ENCODE results near the gene HMGCL. TPM values are rescaled to one million over a fixed set of nuclear protein-coding genes. Genes with fewer than 3 reads are reported as not detected.

The HMGCL gene
- polyA plus RNA-seq = 24.1 to 35.0 TPM (median 29.6 TPM) in 3 replicates
- polyA plus RNA-seq (2011; ENCODE audit: low read depth) = 13.9 TPM
- polyA plus RNA-seq (2011; cell fraction: cytosol; rRNA removed) = 23.6 and 23.7 TPM in 2 replicates
- 26.0 and 26.5 TPM in 2 replicates for polyA plus RNA-seq (2011; cell fraction: nucleus; rRNA removed)
- 22.9 and 36.0 TPM in 2 replicates for polyA plus RNA-seq (2012; ENCODE audit: low replicate concordance)
- polyA minus RNA-seq = 7.3 to 18.4 TPM (median 16.4 TPM) in 3 replicates
- polyA minus RNA-seq (2011; cell fraction: cytosol; rRNA and poly(A)+ RNA removed) = 8.4 TPM
- 8.7 and 10.8 TPM in 2 replicates for polyA minus RNA-seq (2011; cell fraction: nucleus; rRNA and poly(A)+ RNA removed)

GRCh38 chr1:23825076-23825761, at the start of gene HMGCL:
TSS of gene HMGCL (minus strand) at chr1:23825429. CDS start at chr1:23825415, 14 bp downstream.
- H3K4me2 ChIP-seq (ENCODE audit: control insufficient read depth, extremely low read depth, insufficient read depth, low read depth, low read length) = peak within 1 kb of the TSS; percentile 100
- peaks cover 3% of the 10 kb centered on the region for H3K4me1 ChIP-seq (ENCODE audit: control insufficient read depth, extremely low read depth, insufficient read depth, low read length)
- no peaks in the 10 kb centered on the region for H3K27me3 ChIP-seq (ENCODE audit: control insufficient read depth, extremely low read depth, insufficient read depth, low read length)
- no peaks in the 10 kb centered on the region for H3K36me3 ChIP-seq (ENCODE audit: control insufficient read depth in 2 of 2, extremely low read depth in 1 of 2, insufficient read depth in 2 of 2, low read length in 2 of 2)
- H4K20me1 ChIP-seq (ENCODE audit: control insufficient read depth, extremely low read depth, insufficient read depth, low read length) = no peaks in the 10 kb centered on the region
- peak within 1 kb of the TSS; percentile 96 for H2AFZ ChIP-seq (ENCODE audit: control insufficient read depth, low read length)
- H3K9ac ChIP-seq (ENCODE audit: control insufficient read depth, extremely low read depth, insufficient read depth, low read length) = peak within 1 kb of the TSS; percentile 96
- no peaks in the 10 kb centered on the region for H3K9me3 ChIP-seq (ENCODE audit: control insufficient read depth, low read depth, low read length)
- no peaks in the 10 kb centered on the region for H3K9me1 ChIP-seq (ENCODE audit: control insufficient read depth, extremely low read depth, insufficient read depth, low read length)
- peak within 1 kb of the TSS; percentile 87 for H3K27ac ChIP-seq (ENCODE audit: control insufficient read depth, insufficient read depth, low read length)
- DNase-seq (ENCODE audit: low read depth, low spot score) = no peak
- TF ChIP-seq EZH2 (IDR thresholded peaks at IDR 0.05; ENCODE audit: low read length) (no peak), CTCF (optimal IDR thresholded peaks at IDR 0.05 in 1 of 3, IDR thresholded peaks at IDR 0.05 in 1 of 3, conservative IDR thresholded peaks at IDR 0.05 in 1 of 3; ENCODE audit: extremely low read depth in 1 of 3, insufficient read depth in 2 of 3, low read length in 3 of 3) (no peak)
- H3K4me3 ChIP-seq (ENCODE audit: control insufficient read depth in 2 of 3, extremely low read depth in 1 of 3, insufficient read depth in 2 of 3, low read depth in 1 of 3, low read length in 3 of 3) = peak within 1 kb of the TSS; percentile 77 to 98 (median 89)
- dilution Hi-C loops (cut with MboI; ENCODE audit: extremely low pct_ligation_motif_present, low sequenced_read_pairs) = no loop called here
- no peak for FAIRE-seq
- peaks cover 6% of the 10 kb centered on the region for H3K79me2 ChIP-seq (ENCODE audit: control insufficient read depth, insufficient read depth, low read length)

GRCh38 chr1:23872421-23872820, 47.2 kb upstream of the HMGCL start:
- no peak overlapping the region for H3K4me3 ChIP-seq (ENCODE audit: control insufficient read depth in 2 of 3, extremely low read depth in 1 of 3, insufficient read depth in 2 of 3, low read depth in 1 of 3, low read length in 3 of 3)
- H2AFZ ChIP-seq (ENCODE audit: control insufficient read depth, low read length) = no peak overlapping the region
- dilution Hi-C loops (cut with MboI; ENCODE audit: extremely low pct_ligation_motif_present, low sequenced_read_pairs) = no loop called here
- H3K27ac ChIP-seq (ENCODE audit: control insufficient read depth, insufficient read depth, low read length) = no peak overlapping the region
- peaks cover under 1% of the 10 kb centered on the region for H3K9me1 ChIP-seq (ENCODE audit: control insufficient read depth, extremely low read depth, insufficient read depth, low read length)
- TF ChIP-seq CTCF (optimal IDR thresholded peaks at IDR 0.05 in 1 of 3, IDR thresholded peaks at IDR 0.05 in 1 of 3, conservative IDR thresholded peaks at IDR 0.05 in 1 of 3; ENCODE audit: extremely low read depth in 1 of 3, insufficient read depth in 2 of 3, low read length in 3 of 3) (no peak), EZH2 (IDR thresholded peaks at IDR 0.05; ENCODE audit: low read length) (no peak)
- H3K27me3 ChIP-seq (ENCODE audit: control insufficient read depth, extremely low read depth, insufficient read depth, low read length) = peaks cover 6% of the 10 kb centered on the region
- no peaks in the 10 kb centered on the region for H4K20me1 ChIP-seq (ENCODE audit: control insufficient read depth, extremely low read depth, insufficient read depth, low read length)
- DNase-seq (ENCODE audit: low read depth, low spot score) = no peak
- peaks cover 2% of the 10 kb centered on the region for H3K4me1 ChIP-seq (ENCODE audit: control insufficient read depth, extremely low read depth, insufficient read depth, low read length)
- no peak for FAIRE-seq
- no peaks in the 10 kb centered on the region for H3K9me3 ChIP-seq (ENCODE audit: control insufficient read depth, low read depth, low read length)
- no peak overlapping the region for H3K4me2 ChIP-seq (ENCODE audit: control insufficient read depth, extremely low read depth, insufficient read depth, low read depth, low read length)
- no peaks in the 10 kb centered on the region for H3K79me2 ChIP-seq (ENCODE audit: control insufficient read depth, insufficient read depth, low read length)
- H3K36me3 ChIP-seq (ENCODE audit: control insufficient read depth in 2 of 2, extremely low read depth in 1 of 2, insufficient read depth in 2 of 2, low read length in 2 of 2) = no peaks in the 10 kb centered on the region
- no peak overlapping the region for H3K9ac ChIP-seq (ENCODE audit: control insufficient read depth, extremely low read depth, insufficient read depth, low read length)

All from keratinocyte (primary cell).